Measurements from ENCODE around the gene LTBP3. TPM values are rescaled to one million over a fixed set of nuclear protein-coding genes. Genes with fewer than 3 reads are reported as not detected.
A peak's percentile ranks its signal among the peaks of the same experiment; 100 is the strongest.
"Not testable (repeated sequence)": the region's sequence is repeated elsewhere in the genome, so short reads cannot be mapped to it uniquely, and the experiment has no call there.

The LTBP3 gene
- total RNA-seq, 1 experiment from 2014 or later: 92.1 TPM

DNA sequence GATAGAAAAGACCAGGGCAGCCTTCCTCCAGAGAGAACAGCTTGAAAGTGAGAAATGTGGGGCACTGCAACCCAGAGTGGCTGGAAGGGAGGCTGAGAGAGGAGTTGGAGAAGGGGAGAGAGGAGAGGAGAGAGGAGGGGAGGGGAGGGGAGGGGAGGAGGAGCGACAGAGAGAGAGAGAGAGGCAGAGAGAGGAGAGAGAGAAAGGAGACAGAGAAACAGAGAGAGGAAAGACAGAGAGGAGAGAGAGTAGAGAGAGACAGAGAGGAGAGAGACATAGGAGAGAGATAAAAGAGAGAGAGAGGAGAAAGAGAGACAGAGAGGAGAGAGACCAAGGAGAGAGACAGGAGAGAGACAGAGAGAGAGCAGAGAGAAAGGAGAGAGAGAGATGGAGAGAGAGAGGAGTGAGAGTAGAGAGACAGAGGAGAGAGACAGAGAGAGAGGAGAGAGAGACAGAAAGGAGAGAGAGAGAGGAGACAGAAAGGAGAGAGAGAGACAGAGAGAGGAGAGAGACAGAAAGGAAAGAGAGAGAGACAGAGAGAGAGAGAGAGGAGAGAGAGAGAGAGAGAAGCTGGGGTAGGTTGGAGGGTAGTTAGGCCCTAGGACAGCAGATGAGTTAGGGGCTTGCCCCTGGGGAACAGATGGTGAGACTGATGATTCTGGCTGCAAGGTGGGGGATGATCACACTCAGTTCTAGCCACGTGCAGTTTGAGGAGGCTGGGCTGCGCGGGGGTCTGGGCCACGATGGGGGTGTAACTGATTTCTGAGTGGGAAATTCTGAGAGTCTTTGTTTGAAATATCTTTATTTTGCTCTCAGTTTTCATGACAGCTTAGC, 41.8 kb downstream of the LTBP3 start:
- POLR2A ChIA-PET (ENCODE audit: low non-redundant PET): interaction anchor here (1.9 kb wide), 1 partner anchor 17 kb away, joined by 4 read pairs; the partner anchor contains the start of gene MALAT1
- DNase-seq (ENCODE audit: low spot score): no peak
- intact Hi-C loops (cut with micrococcal nuclease; ENCODE audit: unreplicated experiment): loop anchor here (10.0 kb wide), 1 partner anchor 312 kb away; no protein-coding TSS in a partner anchor
- no peaks in the 10 kb centered on the region for H3K9me3 ChIP-seq (ENCODE audit: low read depth, low read length, poor library complexity, severe bottlenecking)
- H3K4me1 ChIP-seq (ENCODE audit: insufficient read depth, low read length, poor library complexity, severe bottlenecking): peaks cover 5% of the 10 kb centered on the region
- H3K27me3 ChIP-seq (replicated peaks; ENCODE audit: insufficient read depth, low read depth, low read length, poor library complexity): no peaks in the 10 kb centered on the region
- no peaks in the 10 kb centered on the region for H3K36me3 ChIP-seq (ENCODE audit: insufficient read depth, low read length, poor library complexity, severe bottlenecking)
- H3K4me3 ChIP-seq (ENCODE audit: low read depth, low read length, poor library complexity, severe bottlenecking): no peak overlapping the region
- H3K27ac ChIP-seq (ENCODE audit: low read depth, low read length, poor library complexity, severe bottlenecking): peak overlapping the region; percentile 14
- CTCF ChIA-PET: no interaction called here
- TF ChIP-seq EZH2 (IDR thresholded peaks at IDR 0.05; ENCODE audit: borderline replicate concordance, low read depth, low read length, poor library complexity, severe bottlenecking): no peak
- TF ChIP-seq, protein P1, sequence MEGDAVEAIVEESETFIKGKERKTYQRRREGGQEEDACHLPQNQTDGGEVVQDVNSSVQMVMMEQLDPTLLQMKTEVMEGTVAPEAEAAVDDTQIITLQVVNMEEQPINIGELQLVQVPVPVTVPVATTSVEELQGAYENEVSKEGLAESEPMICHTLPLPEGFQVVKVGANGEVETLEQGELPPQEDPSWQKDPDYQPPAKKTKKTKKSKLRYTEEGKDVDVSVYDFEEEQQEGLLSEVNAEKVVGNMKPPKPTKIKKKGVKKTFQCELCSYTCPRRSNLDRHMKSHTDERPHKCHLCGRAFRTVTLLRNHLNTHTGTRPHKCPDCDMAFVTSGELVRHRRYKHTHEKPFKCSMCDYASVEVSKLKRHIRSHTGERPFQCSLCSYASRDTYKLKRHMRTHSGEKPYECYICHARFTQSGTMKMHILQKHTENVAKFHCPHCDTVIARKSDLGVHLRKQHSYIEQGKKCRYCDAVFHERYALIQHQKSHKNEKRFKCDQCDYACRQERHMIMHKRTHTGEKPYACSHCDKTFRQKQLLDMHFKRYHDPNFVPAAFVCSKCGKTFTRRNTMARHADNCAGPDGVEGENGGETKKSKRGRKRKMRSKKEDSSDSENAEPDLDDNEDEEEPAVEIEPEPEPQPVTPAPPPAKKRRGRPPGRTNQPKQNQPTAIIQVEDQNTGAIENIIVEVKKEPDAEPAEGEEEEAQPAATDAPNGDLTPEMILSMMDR (conservative IDR thresholded peaks at IDR 0.05; ENCODE audit: low read depth, low read length): no peak
- BruUV-seq (replicated peaks): no TSS peak

- BruUV-seq (replicated peaks); H3K4me3 ChIP-seq (ENCODE audit: low read depth, low read length, poor library complexity, severe bottlenecking); CTCF ChIA-PET; H3K9me3 ChIP-seq (ENCODE audit: low read depth, low read length, poor library complexity, severe bottlenecking); POLR2A ChIA-PET (ENCODE audit: low non-redundant PET); H3K27me3 ChIP-seq (replicated peaks; ENCODE audit: insufficient read depth, low read depth, low read length, poor library complexity); DNase-seq (ENCODE audit: low spot score); H3K36me3 ChIP-seq (ENCODE audit: insufficient read depth, low read length, poor library complexity, severe bottlenecking); H3K27ac ChIP-seq (ENCODE audit: low read depth, low read length, poor library complexity, severe bottlenecking): not testable (repeated sequence)
- peaks cover 11% of the 10 kb centered on the region for H3K4me1 ChIP-seq (ENCODE audit: insufficient read depth, low read length, poor library complexity, severe bottlenecking)
- intact Hi-C loops (cut with micrococcal nuclease; ENCODE audit: unreplicated experiment): loop anchor here (10.0 kb wide), 1 partner anchor 308 kb away; no protein-coding TSS in a partner anchor
Measured at GRCh38 chr11:65512311-65512710, 45.8 kb downstream of the LTBP3 start.

DNA sequence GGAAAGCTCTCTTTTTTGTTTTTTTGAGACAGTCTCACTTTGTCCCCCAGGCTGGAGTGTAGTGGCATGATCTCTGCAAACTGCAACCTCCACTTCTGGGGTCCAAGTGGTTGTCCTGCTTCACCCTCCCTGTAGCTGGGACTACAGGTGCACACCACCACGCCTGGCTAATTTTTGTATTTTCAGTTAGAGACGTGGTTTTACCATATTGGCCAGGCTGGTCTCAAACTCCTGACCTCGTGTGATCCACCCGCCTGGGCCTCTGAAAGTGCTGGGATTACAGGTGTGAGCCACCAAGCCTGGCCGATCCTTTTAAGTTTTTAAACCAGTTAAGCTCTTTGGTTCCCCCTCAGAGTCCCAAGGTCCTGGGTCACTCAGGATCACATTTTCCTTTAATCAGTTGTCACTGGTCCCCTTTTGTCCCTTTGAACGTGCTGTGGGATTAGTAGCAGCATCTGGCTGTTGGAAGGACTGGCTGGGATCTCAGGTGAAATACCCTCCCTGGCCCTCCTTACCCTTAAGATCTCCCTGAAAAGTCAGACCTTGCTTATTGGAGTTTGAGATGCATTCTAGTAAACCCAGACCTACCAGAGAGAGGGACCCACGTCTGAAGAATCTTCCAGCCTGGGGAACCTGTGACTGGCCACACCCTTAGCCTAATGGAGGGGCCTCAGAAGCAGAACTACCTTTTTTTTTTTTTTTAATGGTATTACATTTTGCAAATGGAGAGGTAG, 51.2 kb downstream of the LTBP3 start:
- peak overlapping the region; percentile 85 for H3K4me3 ChIP-seq (ENCODE audit: low read depth, low read length, poor library complexity, severe bottlenecking)
- no TSS peak for BruUV-seq (replicated peaks)
- CTCF ChIA-PET: interaction anchor here (1.1 to 4.3 kb wide), 2 partner anchors 91 to 126 kb away, joined by 4 to 92 read pairs; no protein-coding TSS in a partner anchor
- H3K36me3 ChIP-seq (ENCODE audit: insufficient read depth, low read length, poor library complexity, severe bottlenecking): peaks cover 56% of the 10 kb centered on the region
- H3K9me3 ChIP-seq (ENCODE audit: low read depth, low read length, poor library complexity, severe bottlenecking): no peaks in the 10 kb centered on the region
- no peaks in the 10 kb centered on the region for H3K27me3 ChIP-seq (replicated peaks; ENCODE audit: insufficient read depth, low read depth, low read length, poor library complexity)
- intact Hi-C loops (cut with micrococcal nuclease; ENCODE audit: unreplicated experiment): no loop called here
- peaks cover 33% of the 10 kb centered on the region for H3K4me1 ChIP-seq (ENCODE audit: insufficient read depth, low read length, poor library complexity, severe bottlenecking)
- TF ChIP-seq EZH2 (IDR thresholded peaks at IDR 0.05; ENCODE audit: borderline replicate concordance, low read depth, low read length, poor library complexity, severe bottlenecking): no peak
- TF ChIP-seq, protein P1 (conservative IDR thresholded peaks at IDR 0.05; ENCODE audit: low read depth, low read length): no peak
- POLR2A ChIA-PET (ENCODE audit: low non-redundant PET): interaction anchor here (0.6 to 4.1 kb wide), 17 partner anchors 10 to 636 kb away, joined by 3 to 26 read pairs (median 5); partner anchors contain the start of gene NEAT1
- H3K27ac ChIP-seq (ENCODE audit: low read depth, low read length, poor library complexity, severe bottlenecking): peak overlapping the region; percentile 72
- peak; percentile 70 for DNase-seq (ENCODE audit: low spot score)
